Activated CD4-positive, CD25-positive, alpha-beta regulatory T cell treated with anti-CD3 and anti-CD28 coated beads, Interleukin-2, amount 50 U/mL, for 72 hours (primary cell): ENCODE results near the gene PERCC1.

Source experiments
- DNase-seq: peaks from one replicate; pipeline ENCODE4 v3.0.0; 2021

The PERCC1 gene

DNA sequence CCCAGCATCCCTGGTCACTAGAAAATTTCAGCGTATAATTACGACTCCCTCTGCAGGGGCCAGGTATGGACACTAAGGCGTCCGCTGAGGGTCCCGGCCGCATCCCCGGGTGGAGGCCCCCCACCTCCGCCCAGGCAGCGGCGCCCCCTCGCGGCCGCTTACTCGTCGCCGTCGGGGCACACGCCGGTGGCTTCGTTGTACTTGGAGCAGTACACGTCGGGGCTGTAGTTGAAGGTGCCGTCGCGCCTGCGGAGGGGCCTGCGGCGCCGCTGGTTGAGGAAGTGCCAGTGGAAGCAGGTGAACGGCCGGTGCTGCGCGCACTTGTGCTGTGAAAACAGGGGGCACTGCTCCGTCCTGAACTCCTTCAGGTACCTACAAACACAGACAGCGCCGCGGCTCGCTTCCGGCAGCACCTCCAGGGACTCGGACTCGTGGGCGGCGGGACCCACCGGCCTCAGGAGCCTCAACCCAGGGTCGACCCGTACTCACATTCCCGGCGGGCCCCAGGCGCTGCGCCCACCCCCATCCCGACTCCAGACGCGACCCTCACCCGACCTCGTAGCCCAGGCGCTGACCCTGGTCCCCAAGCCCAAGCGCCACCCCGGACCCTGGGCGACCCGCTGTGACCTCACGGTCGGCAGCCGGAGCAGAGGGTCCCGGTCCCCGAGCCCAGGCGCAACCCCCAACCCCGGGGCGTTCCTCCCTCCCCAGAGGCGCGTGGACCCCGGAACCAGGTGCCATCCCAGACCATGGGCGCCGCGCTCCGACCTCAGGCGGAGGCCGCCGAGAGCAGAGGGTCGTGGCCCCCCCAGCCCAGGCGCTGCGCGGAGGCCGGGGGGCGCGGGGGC is 17.0 kb upstream of the PERCC1 start:
- peak; percentile 80 for DNase-seq

DNA sequence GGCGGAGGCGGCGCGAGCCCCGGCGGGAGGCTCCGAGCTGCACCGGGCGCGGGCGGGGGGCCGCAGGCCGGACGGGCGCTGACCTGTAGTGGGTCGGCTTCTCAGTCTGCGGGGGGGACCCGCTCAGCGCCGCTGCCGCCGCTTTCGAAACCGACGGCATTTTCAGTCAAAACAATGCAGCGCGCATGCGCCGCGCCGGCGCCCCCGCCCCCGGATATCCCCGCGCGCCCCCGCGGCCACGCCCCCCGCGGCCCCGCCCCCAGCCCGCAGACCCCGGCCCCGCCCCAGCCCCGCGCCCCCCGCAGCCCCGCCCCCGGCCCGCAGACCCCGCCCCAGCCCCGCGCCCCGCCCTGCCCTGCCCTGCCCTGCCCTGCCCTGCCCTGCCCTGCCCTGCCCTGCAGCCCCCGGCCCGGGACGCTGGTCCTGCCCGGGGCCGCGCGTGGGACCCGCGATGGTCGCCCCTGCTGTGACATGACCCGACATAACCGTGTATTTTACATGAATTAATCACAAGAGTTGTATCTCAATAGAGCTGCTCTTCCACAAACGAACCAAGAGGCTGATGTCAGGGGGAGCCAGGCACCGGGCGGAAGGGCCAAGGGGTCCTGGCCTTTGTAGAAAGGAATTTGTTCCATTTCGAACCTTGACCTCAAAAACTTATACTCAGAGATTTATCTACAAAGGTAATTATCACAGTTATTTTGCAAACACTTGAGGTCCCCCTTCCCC is 16.2 kb upstream of the PERCC1 start, which contains the start of gene UNKL:
Gene UNKL (minus strand): TSS at position 173 of the 729 bp plus-strand sequence. CDS start 13 bp downstream, at position 160.
- DNase-seq = peak; percentile 85

DNA sequence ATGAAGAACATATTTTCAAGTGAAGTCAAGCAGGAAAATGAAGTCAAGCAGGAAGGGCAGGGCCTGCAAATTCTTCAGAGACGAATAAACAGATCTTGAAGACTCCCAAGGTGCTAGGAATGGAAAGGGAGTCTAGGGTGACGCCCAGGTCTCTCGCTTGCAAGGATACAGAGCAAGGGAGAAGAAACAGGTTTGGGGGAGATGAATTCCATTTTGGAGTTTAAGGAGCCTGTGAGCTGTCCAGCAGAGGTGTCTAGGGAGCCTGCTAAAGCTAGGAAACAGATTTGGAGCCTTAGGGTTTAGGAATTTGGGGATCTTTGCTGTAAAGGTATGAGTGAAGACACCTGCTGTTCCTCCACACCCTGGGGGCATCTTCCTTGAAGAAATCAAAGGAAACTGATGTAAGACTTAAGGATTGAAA is 14.3 kb upstream of the PERCC1 start:
- DNase-seq = no peak

DNA sequence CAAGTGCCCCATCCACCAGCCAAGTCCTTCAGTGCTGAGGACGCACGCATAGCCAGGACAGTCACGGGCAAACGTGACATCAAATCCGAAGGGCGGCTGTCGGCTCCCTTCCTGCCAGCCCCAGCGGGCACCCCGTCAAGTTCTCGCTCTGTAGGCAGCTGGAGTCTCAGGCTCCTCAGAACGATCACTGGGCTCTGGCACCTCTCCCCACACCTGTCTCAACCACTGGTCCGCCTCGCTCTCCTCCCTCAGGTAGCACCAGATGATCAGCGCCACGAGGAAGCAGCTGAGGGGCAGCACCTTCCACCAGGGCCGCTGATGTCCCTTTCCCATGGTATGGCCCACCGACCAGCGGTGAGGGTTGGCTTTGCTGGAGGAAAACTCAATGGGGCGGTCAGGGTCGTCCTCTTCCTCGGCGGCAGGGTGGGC is 10.8 kb upstream of the PERCC1 start:
- no peak for DNase-seq

DNA sequence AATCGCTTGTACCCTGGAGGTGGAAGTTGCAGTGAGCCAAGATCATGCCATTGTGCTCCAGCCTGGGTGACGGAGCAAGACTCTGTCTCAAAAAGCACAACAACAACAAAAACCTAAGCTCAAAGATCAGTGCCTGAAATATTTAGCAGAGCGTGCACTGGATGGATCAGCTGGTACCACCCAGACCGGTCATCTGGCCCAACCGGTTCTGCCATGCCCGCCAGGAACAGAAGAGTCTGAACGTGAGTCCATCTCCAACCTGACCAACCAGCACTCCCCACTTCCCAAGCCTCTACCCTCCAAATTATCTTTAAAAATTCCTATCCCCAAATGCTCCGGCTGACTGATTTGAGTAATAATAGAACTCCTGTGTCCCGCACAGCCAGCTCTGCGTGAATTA is 8.8 kb upstream of the PERCC1 start:
- DNase-seq = no peak

DNA sequence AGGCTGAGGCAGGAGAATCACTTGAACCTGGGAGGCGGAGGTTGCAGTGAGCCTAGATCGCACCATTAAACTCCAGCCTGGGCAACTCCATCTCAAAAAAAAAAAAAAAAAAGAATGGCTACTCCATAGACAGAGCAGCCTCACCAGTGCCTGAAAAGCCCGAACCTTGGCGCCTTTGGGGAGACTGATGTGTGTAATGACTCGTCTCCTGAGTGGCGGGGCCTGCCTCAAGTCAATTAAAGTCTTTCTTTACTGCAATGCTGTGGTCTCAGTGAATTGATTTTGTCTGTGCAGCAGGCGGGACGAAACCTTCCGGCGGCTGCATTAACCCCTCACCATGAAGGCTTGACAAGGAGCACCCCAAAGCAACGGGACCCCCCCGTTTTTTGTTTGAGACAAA is 6.8 kb upstream of the PERCC1 start:
- DNase-seq = no peak

DNA sequence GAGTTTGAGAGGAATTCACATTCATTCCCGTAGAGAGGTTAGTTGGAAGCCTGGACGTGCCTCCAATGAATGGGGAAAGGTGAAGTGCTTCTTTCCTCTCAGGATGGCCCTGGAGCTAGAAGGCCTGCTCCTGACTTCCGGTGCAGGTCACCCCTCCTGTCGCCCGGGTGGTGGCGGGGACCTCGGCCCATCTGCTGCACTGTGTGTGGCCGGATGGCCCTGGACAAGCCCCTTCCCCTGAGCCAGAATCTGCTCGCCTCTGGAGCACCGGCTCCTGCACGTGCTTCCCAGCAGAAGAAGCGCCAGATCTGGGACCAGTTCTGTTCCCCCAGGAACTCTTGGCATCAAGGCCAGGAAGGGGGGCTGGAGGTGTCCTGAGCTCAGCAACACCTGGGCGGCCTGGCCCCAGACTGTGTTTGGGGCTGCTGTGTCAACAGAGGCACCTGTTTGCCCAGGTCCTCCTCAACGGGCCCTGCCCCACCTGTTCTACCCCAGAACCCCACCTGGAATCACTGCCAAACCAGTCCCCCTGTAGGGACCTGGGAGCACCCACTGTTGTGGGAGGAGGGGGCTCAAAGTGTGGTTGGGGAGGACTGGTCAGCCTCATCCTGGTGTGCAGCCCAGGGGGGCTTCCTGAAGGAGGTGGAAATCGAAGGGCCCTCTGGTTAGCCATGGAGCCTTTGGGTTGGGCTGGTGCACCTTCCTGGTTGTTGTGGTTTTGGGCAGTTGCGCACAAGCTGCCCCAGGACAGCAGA is 5.1 kb upstream of the PERCC1 start:
- DNase-seq = no peak

DNA sequence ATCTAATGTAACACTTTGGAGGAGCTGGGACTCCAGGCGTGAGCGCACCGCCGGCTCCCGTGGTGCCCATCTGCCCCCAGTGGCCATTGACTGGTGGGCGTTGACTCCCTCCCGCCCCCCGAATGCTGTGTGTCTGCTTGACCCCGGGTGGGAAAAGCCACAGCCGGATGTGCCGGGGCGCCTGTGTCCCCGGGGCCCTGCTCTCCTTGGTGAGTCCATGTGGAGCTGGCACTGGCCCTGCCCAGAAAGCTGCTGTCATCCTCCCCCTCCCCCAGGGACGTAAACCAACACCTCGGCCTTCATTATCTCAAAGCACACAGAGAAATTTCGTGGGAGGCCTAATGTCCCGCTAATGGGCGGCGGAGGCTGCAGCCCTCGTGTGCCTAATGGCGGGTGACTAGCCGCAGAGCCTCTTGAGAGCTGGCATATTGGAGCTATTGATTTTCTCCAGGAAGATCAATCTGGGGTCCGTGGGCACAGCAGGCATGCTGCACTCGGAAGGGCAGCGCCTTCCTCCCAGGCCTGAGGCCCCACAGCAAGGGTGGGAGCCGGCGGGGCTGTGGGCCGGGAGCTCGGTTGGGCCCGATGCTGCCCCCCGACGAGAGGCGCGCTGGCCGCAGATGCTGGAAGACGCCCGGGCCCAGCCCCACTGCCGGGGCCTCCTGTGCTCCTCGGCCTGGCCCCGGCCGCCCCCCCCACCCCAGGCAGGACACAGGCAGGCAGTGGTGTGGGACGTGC is 4.0 kb upstream of the PERCC1 start:
- DNase-seq = no peak

DNA sequence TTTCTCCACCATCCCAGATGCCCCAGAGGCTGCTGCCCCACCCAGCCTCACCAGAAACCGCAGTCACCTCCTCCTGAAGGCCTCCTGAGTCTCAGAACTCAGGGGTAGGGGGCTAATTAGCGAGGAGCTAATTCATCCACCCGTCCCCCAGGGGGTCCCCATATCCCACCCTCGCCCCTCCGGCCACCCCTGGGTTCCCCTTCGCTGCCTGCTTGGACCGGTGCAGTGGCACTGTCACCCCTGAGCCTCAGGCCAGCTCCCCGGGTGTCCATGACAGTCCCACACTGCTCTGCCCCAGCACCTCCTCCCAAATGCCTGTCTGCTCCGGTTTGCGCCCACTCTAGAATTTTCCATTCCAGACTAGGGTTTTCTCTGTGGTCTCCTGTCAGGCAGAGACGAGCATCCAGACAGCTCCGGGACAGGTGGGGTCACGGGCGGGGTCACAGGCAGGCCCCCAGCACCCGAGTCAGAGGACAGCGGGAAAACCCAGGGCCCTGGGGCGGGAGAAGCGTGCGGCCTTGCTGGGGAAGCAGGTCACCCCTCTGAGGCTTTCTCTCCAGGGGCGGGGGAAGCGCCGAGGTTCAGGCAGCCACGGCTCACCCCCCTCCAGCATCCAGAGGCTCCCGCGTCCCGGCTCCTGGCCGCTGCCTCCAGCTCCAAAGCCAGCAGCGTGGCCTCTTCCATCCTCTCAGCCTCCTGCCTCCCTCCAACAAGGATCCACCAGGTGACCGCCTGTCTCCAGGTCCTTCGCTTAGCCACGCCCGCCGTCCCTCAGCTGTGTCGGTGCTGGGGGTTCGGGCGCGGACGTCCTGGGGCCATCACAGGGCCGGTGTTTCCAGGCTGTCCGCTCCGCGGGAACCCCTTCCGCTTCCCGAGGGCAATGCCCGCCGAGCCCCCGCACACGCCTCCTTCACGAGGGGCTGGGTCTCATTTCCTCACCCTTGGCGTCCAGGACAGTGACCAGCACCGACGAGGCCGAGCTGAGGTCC is 3.1 kb upstream of the PERCC1 start:
- no peak for DNase-seq

DNA sequence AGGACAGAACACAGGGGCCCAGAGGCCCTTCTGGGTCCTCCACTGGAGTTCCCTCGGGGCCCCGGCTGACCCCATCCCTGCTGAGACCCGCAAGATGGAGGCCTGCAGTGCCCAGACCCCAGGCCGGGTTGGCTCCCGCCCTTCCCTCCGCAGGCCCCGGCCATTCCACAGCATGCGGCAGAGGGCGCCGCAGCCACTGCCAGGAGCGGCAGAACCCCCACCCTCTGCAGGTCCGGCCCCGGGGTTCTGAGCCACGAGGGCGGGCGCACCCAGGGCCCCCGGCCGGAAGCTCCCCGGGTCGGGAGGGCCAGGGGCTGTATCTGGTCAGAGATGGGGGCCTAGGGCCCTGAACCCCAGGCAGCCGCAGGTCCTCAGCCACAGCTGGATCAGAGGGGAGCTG is 2.4 kb upstream of the PERCC1 start:
- DNase-seq = no peak

DNA sequence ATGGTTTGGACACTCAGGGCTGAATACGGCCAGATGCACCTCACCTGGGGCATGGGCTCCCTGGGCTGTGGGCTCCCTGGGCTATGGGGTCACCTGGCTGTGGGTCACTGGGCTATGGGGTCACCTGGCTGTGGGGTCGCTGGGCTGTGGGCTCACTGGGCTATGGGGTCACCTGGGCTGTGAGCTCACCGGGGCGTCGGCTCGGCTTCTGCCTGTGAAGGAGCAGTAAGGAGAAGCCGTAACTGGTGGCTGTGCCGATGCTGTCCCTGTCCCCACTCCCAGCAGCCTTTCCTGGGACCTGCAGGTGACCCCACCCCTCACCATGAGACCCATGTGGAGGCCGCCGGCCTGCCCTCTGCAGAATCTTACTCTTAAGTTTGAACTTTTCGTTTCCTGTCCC is 1.9 kb upstream of the PERCC1 start:
- DNase-seq = no peak

DNA sequence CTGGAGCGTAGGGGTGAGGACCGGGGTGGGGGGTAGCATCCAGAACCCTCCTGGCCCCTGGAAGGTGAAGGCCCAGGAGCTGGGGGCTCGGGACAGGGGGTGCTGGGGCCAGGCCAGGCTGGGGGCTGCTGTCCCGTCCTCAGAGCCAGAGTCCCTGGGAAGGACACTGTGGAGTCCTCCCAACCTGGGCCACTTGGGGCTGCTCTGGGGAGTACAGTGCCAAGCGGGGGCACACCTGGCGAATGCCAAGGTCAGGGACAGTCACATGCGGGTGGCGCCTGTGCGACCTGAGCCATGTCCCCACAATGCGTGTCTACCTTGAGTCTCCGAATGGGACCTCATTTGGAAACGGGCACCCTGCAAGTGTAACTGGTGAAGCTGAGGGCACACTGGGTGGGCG is 1.2 kb upstream of the PERCC1 start:
- DNase-seq = no peak

DNA sequence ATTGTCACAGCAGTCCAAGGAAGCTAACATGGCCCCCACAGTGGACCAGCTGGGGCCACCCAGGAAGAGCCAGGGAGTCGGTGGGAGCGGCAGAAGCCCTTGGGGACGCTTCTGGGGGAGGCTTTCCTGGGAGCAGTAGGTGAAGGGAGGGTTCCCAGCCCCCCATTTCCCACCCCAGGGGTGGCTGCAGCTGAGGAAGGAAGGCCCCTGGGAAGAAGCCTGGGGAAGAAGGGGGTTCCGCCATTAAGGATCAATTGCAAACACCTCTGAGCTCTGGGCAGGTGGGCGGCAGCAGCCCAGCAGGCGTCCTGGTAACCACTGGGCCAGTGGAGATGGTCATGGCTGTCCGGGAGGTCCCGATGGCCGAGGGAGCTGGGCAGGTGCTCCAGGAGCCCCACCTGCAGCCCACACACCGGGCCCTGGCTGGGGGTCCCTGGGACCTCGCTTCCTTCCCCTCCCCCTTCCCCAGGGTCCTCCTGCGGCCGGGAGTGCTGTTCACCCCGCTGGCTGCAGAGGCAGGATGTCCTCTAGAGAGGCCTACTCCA is 592 bp upstream of the PERCC1 start:
- DNase-seq = no peak

DNA sequence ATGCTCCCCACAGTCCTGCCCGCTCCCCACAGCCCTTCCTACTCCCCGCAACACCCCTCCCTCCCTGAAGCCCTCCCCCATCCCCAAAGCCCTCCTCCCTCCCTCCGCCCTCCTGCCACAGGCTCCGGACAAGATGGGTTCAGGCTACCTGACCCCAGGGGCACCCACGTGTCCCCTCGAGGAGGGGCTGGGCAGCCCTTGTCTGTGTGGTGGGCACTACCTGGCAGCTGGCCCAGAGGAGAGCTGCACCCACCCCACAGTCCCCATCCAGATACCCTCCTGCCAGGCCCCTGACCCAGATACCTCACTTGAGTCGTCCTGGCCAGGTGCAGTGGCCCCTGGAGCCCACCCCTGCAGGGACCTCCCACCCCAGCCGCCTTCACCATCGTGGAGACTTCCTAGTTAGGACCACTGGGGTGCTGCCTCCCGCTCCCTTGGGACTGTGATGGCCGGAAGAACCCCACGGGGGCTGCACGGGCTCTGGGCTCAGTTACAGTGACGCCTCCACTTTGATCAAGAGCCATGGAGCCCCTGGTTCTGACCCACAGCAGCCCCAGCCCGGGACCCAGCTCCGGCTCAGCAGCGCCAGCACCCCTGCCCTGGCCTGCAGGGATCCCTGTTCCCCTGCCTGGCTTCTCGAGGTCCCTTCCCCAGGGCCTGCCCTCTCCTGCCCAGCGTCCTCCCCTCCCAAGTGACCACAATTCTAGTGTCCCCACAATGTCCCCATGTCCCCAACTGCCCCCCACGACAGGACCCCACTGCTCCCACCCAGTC is 806 bp downstream of the PERCC1 start:
- DNase-seq = no peak

DNA sequence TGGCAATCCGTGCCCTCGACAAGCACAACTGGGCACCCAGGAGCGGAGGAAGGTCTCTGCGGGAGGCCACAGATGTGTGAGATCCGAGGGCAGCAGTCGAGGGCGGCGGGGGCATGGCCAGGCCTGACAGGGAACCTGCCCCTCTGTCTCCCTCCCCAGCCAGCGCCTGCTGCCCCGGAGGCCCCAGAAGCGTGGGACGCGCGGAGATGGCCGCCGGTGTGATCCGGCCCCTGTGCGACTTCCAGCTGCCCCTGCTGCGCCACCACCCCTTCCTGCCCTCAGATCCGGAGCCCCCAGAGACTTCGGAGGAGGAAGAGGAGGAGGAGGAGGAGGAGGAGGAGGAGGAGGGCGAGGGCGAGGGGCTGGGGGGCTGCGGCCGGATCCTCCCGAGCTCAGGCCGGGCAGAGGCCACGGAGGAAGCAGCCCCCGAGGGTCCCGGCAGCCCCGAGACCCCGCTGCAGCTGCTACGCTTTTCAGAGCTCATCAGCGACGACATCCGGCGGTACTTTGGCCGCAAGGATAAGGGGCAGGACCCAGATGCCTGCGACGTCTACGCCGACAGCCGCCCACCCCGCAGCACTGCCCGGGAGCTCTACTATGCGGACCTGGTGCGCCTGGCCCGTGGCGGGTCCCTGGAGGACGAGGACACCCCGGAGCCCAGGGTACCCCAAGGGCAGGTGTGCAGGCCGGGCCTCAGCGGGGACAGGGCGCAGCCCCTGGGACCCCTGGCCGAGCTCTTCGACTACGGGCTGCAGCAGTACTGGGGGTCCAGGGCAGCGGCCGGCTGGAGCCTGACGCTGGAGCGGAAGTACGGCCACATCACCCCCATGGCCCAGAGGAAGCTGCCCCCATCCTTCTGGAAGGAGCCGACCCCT is 1.7 kb downstream of the PERCC1 start:
- no peak for DNase-seq

DNA sequence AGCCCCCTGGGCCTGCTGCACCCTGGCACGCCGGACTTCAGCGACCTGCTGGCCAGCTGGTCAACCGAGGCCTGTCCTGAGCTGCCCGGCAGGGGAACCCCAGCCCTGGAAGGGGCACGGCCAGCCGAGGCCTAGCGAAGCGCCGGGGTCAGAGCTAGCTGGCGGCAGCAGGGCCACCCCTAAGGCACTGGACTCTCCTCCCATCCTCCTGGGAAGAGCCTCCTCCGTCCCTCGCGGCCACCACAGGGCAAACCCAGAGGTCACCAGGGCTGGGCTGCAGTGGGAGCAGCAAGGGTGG is 2.3 kb downstream of the PERCC1 start:
- no peak for DNase-seq

DNA sequence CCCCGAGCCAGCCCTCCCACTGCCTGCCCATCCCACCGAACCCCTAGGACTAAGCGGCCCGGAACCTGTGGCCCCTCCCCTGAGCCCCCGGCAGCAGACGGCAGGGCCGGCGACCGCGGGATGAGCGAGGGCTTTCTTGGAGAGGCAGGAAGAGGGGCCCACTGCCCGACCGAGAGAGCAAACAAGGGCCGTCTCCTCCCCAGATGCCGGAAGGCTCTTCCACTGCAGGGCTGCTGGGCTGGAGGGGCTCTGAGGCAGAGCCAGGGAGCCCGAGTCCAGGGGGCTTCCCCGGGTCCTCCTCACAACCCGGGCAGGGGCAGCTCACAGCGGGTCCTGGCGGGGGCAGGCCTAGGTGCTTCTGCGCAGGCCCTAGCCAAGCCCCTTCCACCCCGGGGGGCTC is 2.9 kb downstream of the PERCC1 start:
- DNase-seq = no peak

DNA sequence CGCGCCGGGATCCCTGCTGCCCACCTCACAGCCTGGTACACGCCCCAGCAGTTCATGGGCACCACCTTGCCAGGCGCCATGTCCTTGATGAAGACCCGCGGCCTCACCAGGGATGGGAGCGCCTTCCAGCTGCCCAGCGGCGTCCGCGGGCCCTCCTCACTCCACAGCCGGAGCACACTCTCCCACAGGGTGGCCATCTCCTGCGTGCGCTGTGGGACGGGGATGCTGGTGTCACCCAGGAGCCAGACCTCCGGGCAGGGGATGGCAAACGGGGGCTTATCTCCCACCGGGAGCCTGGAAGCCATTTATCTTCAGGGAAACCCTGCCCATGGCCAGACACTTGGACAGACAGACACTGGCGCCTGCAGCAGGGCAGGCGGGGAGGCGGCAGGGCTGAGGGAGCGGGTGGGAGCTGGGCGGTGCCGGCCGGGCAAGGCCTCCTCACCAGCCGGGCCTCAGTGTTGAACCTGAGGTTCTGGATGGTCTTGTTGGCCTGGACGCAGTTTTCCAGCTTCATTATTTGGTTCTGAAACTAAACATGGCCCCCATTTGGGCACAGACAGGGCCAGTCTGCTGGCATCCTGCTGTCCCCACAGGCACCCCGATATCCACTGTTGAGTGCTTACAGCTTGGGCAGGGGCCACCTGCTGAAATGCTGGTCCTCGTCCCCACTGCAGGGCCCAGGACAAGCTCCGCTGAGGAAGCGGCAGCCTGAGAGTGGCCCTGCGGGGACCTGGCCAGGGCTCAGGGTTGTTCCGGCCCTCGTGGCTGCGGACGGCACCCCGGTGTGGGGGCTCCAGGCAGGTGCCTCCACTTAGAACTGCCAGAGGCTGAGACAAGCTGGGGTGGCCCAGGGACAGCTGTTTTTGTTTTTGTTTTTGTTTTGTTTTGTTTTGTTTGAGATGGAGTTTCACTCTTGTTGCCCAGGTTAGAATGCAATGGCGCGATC is 4.0 kb downstream of the PERCC1 start:
- no peak for DNase-seq
